Measurements from ENCODE around the gene MYO5B. TPM values are rescaled to one million over a fixed set of nuclear protein-coding genes. Genes with fewer than 3 reads are reported as not detected.

MYO5B gene
- polyA plus RNA-seq, 2 donors = 35.3 to 38.5 TPM

DNA sequence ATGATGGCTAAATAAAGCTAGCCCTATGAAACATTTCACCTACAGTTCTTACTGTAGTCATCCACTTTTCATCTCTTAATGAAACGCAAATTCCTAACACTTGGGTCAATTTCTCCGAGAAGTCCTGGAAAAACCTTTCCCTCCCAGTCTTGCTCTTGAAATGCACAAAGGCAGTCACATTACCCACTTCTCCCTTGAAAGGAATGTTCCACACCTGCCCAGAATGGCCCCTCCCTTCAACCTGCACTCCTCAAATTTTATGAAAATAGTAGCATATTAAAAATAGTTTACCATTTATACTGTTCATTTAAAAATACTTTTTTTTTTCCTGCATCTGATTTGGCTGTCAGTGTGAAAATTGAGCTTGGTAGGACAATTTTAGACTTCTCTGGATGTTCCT is 316.9 kb downstream of the MYO5B start:
- Histone ChIP-seq H3K9me3 (ENCODE audit: control insufficient read depth in 2 of 2, insufficient read depth in 1 of 2, low read depth in 1 of 2, low read length in 1 of 2) (no peaks in the 10 kb centered on the region), H3K27ac (ENCODE audit: low read depth in 2 of 2, low read length in 1 of 2) (no peak overlapping the region), H3K27me3 (ENCODE audit: control insufficient read depth in 1 of 2, insufficient read depth in 2 of 2, low read length in 2 of 2) (no peaks in the 10 kb centered on the region), H3K36me3 (ENCODE audit: control insufficient read depth in 2 of 2, insufficient read depth in 2 of 2, low read length in 1 of 2) (peaks cover 0 to 3% of the 10 kb centered on the region in 2 donors), H3K4me3 (ENCODE audit: low read depth in 1 of 2, low read length in 2 of 2) (no peak overlapping the region), H3K4me1 (ENCODE audit: control insufficient read depth in 2 of 2, insufficient read depth in 2 of 2, low read length in 1 of 2) (peaks cover 0 to 2% of the 10 kb centered on the region in 2 donors)
- WGBS, 2 donors = 88 to 97% methylated on average over 2 of the region's 2 CpGs

DNA sequence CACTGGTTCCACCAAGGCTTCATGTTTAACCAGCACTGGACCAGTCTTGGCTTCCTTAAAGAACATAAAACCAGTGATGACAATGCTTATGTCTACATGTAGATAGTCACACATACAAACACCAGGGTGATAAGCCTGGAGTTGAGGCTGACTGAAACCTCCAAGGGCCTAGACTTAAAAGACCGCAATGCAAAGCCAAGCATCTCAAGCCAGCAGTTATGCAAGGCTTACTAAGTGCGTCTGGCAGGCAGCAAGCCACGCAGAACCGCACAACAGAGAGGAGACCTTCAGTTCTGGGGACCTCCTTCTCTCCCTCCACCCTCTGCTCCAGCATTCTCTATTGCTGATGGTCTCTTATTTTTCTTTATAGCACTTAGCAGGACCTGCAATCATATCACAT is 318.4 kb downstream of the MYO5B start:
- Histone ChIP-seq H3K27ac (ENCODE audit: low read depth in 2 of 2, low read length in 1 of 2) (no peak overlapping the region), H3K4me1 (ENCODE audit: control insufficient read depth in 2 of 2, insufficient read depth in 2 of 2, low read length in 1 of 2) (peaks cover 0 to 2% of the 10 kb centered on the region in 2 donors), H3K27me3 (ENCODE audit: control insufficient read depth in 1 of 2, insufficient read depth in 2 of 2, low read length in 2 of 2) (no peaks in the 10 kb centered on the region), H3K36me3 (ENCODE audit: control insufficient read depth in 2 of 2, insufficient read depth in 2 of 2, low read length in 1 of 2) (peaks cover 0 to 3% of the 10 kb centered on the region in 2 donors), H3K4me3 (ENCODE audit: low read depth in 1 of 2, low read length in 2 of 2) (no peak overlapping the region), H3K9me3 (ENCODE audit: control insufficient read depth in 2 of 2, insufficient read depth in 1 of 2, low read depth in 1 of 2, low read length in 1 of 2) (no peaks in the 10 kb centered on the region)
- WGBS, 2 donors = 85 to 93% methylated on average over 4 of the region's 4 CpGs

DNA sequence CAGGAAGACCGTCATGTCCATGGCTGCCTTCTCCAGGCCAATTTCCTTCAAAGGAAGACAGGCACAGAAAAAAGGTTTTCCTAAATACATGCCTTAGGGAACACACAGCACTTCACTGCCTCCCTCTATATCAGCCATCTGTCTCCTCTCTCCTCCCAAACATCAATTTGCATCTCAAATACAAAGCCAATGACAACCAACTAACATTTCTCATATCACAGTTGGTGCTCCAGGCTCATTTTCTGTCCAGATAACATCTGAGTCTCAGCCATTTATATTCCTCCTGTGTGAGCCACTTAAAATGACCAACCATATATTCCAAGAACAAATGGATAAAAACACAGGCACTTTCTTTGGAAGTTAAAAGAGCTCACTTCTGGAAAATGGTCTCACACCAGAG is 319.2 kb downstream of the MYO5B start:
- Histone ChIP-seq H3K27me3 (ENCODE audit: control insufficient read depth in 1 of 2, insufficient read depth in 2 of 2, low read length in 2 of 2) (no peaks in the 10 kb centered on the region), H3K27ac (ENCODE audit: low read depth in 2 of 2, low read length in 1 of 2) (no peak overlapping the region), H3K36me3 (ENCODE audit: control insufficient read depth in 2 of 2, insufficient read depth in 2 of 2, low read length in 1 of 2) (peaks cover 0 to 3% of the 10 kb centered on the region in 2 donors), H3K4me1 (ENCODE audit: control insufficient read depth in 2 of 2, insufficient read depth in 2 of 2, low read length in 1 of 2) (peaks cover 0 to 2% of the 10 kb centered on the region in 2 donors), H3K9me3 (ENCODE audit: control insufficient read depth in 2 of 2, insufficient read depth in 1 of 2, low read depth in 1 of 2, low read length in 1 of 2) (no peaks in the 10 kb centered on the region), H3K4me3 (ENCODE audit: low read depth in 1 of 2, low read length in 2 of 2) (no peak overlapping the region)
- 68 to 92% methylated on average over 1 of the region's 1 CpG for WGBS, 2 donors

DNA sequence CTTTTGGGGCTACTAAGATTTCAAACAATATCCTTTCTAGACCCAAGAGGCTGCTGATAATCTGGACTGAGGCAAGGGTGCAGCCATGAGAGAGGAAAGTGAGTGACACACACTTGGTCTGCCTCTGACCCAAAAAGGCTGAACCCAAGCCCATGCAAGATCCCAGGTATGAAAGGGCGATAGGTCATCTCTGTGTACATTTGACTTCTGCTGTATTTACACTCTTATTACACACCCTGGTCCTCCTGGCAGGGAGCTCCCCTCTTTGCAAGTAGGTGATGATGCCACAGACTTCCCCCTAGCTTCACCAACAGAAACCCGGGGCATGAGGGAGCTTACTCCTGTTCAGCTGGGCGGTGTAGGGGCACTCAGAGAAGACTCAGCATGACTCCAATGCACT is 319.8 kb downstream of the MYO5B start:
- Histone ChIP-seq H3K9me3 (ENCODE audit: control insufficient read depth in 2 of 2, insufficient read depth in 1 of 2, low read depth in 1 of 2, low read length in 1 of 2) (no peaks in the 10 kb centered on the region), H3K36me3 (ENCODE audit: control insufficient read depth in 2 of 2, insufficient read depth in 2 of 2, low read length in 1 of 2) (peaks cover 0 to 3% of the 10 kb centered on the region in 2 donors), H3K4me1 (ENCODE audit: control insufficient read depth in 2 of 2, insufficient read depth in 2 of 2, low read length in 1 of 2) (peaks cover 0 to 2% of the 10 kb centered on the region in 2 donors), H3K27ac (ENCODE audit: low read depth in 2 of 2, low read length in 1 of 2) (no peak overlapping the region), H3K4me3 (ENCODE audit: low read depth in 1 of 2, low read length in 2 of 2) (no peak overlapping the region), H3K27me3 (ENCODE audit: control insufficient read depth in 1 of 2, insufficient read depth in 2 of 2, low read length in 2 of 2) (no peaks in the 10 kb centered on the region)
- 87 to 92% methylated on average over 3 of the region's 3 CpGs for WGBS, 2 donors

DNA sequence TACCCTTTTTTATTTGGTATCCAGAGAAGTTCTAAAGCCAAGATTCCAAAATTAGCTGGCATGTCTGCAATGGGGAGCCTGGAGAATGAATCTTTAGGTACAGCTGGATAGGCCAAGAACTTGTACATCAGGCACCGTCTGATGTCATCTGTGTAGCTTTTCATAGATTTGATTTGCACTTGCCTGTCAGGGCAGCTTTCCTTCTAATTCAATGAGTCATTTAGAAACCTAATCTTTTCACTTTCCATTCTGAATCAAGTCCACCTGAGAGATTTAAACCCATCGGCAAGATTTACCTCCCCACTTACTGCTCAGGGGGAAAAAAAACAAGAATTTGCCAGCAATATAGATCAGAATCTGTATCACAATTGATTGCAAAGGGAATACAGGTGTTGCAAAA is 320.7 kb downstream of the MYO5B start:
- H3K4me3 ChIP-seq (ENCODE audit: low read depth in 1 of 2, low read length in 2 of 2) = no peak overlapping the region
- H3K9me3 ChIP-seq (ENCODE audit: control insufficient read depth in 2 of 2, insufficient read depth in 1 of 2, low read depth in 1 of 2, low read length in 1 of 2) = no peaks in the 10 kb centered on the region
- H3K27ac ChIP-seq (ENCODE audit: low read depth in 2 of 2, low read length in 1 of 2) = no peak overlapping the region
- H3K36me3 ChIP-seq (ENCODE audit: control insufficient read depth in 2 of 2, insufficient read depth in 2 of 2, low read length in 1 of 2) = peaks cover 0 to 3% of the 10 kb centered on the region in 2 donors
- 42 to 61% methylated on average over 2 of the region's 2 CpGs for WGBS, 2 donors
- H3K27me3 ChIP-seq (ENCODE audit: control insufficient read depth in 1 of 2, insufficient read depth in 2 of 2, low read length in 2 of 2) = no peaks in the 10 kb centered on the region
- peaks cover 0 to 2% of the 10 kb centered on the region in 2 donors for H3K4me1 ChIP-seq (ENCODE audit: control insufficient read depth in 2 of 2, insufficient read depth in 2 of 2, low read length in 1 of 2)

DNA sequence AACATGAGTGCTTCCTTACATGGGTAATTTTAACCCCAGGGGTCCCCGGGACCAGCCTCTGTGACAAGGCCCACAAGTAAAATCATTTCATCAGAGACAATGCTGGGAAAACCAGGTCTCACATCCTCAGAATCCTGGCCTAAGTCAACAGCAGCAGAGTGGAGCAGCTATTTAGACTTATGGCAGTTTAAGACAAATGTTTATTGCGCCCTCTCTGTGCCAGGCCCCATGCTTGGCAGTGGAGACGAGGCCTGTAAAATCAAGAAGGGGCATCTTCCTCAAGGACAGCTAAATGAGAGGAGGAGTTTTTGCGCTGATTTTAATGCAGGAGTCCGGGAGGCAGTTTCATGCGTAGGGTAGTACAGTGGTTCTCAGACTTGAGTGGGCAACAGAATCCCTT is 325.6 kb downstream of the MYO5B start:
- Histone ChIP-seq H3K27me3 (ENCODE audit: control insufficient read depth in 1 of 2, insufficient read depth in 2 of 2, low read length in 2 of 2) (no peaks in the 10 kb centered on the region), H3K4me3 (ENCODE audit: low read depth in 1 of 2, low read length in 2 of 2) (no peak overlapping the region), H3K27ac (ENCODE audit: low read depth in 2 of 2, low read length in 1 of 2) (no peak overlapping the region), H3K4me1 (ENCODE audit: control insufficient read depth in 2 of 2, insufficient read depth in 2 of 2, low read length in 1 of 2) (peaks cover 0 to 13% of the 10 kb centered on the region in 2 donors), H3K9me3 (ENCODE audit: control insufficient read depth in 2 of 2, insufficient read depth in 1 of 2, low read depth in 1 of 2, low read length in 1 of 2) (no peaks in the 10 kb centered on the region), H3K36me3 (ENCODE audit: control insufficient read depth in 2 of 2, insufficient read depth in 2 of 2, low read length in 1 of 2) (no peaks in the 10 kb centered on the region)
- WGBS, 2 donors = 78 to 94% methylated on average over 6 of the region's 6 CpGs

DNA sequence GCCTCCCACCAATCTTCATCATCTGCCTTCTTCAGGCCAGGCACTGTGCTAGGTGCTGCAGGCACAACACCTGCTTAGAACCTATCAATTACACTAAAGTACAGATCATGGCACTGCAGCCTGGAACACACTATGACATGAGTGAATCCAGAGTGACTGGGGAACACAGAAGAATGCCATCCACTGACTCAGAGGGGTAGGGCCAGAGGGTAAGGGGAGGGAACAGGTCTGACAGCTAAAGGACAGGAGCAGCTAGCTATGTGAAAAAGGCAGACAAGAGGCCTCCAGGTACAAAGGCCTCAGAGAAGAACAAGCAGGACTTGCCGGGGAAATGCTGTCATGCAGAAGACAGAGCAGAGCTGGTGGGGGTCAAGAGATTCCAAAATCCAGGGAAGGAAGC is 328.3 kb downstream of the MYO5B start:
- WGBS, 2 donors = 56 to 82% methylated on average over 1 of the region's 1 CpG

DNA sequence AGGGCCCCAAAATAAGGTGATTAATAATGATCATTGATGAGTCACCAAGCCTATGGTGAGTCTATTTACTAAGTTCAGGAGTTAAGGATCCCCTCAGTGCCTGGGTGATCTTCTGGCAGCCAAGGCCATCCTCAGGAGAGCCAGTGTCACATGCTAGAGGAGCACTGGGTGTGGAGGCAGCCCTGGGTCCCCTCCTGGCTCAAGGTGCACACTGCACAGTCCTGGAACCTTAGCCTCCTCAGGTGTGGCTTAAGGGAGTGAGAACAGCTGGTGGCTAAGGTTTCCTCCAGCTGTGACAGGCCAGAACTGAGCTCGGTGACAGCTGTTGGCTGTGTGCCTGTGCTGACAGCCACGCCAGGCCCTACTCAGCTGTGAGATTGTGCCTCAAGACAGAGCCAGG is 329.5 kb downstream of the MYO5B start:
- Histone ChIP-seq H3K9me3 (ENCODE audit: control insufficient read depth in 2 of 2, insufficient read depth in 1 of 2, low read depth in 1 of 2, low read length in 1 of 2) (no peaks in the 10 kb centered on the region), H3K27me3 (ENCODE audit: control insufficient read depth in 1 of 2, insufficient read depth in 2 of 2, low read length in 2 of 2) (no peaks in the 10 kb centered on the region), H3K36me3 (ENCODE audit: control insufficient read depth in 2 of 2, insufficient read depth in 2 of 2, low read length in 1 of 2) (peaks cover 0 to 4% of the 10 kb centered on the region in 2 donors), H3K27ac (ENCODE audit: low read depth in 2 of 2, low read length in 1 of 2) (peak overlapping the region in 1 of 2 donors; percentile 80), H3K4me1 (ENCODE audit: control insufficient read depth in 2 of 2, insufficient read depth in 2 of 2, low read length in 1 of 2) (peaks cover 0 to 11% of the 10 kb centered on the region in 2 donors), H3K4me3 (ENCODE audit: low read depth in 1 of 2, low read length in 2 of 2) (no peak overlapping the region)
- 33 to 34% methylated on average over 2 of the region's 2 CpGs for WGBS, 2 donors

More for the DNA sequence above, 328.3 kb downstream of the MYO5B start:
- Histone ChIP-seq H3K27me3 (ENCODE audit: control insufficient read depth in 1 of 2, insufficient read depth in 2 of 2, low read length in 2 of 2) (no peaks in the 10 kb centered on the region), H3K27ac (ENCODE audit: low read depth in 2 of 2, low read length in 1 of 2) (peak overlapping the region; percentile 44 to 84), H3K36me3 (ENCODE audit: control insufficient read depth in 2 of 2, insufficient read depth in 2 of 2, low read length in 1 of 2) (peaks cover 0 to 4% of the 10 kb centered on the region in 2 donors), H3K4me3 (ENCODE audit: low read depth in 1 of 2, low read length in 2 of 2) (no peak overlapping the region), H3K4me1 (ENCODE audit: control insufficient read depth in 2 of 2, insufficient read depth in 2 of 2, low read length in 1 of 2) (peaks cover 0 to 11% of the 10 kb centered on the region in 2 donors), H3K9me3 (ENCODE audit: control insufficient read depth in 2 of 2, insufficient read depth in 1 of 2, low read depth in 1 of 2, low read length in 1 of 2) (no peaks in the 10 kb centered on the region)

DNA sequence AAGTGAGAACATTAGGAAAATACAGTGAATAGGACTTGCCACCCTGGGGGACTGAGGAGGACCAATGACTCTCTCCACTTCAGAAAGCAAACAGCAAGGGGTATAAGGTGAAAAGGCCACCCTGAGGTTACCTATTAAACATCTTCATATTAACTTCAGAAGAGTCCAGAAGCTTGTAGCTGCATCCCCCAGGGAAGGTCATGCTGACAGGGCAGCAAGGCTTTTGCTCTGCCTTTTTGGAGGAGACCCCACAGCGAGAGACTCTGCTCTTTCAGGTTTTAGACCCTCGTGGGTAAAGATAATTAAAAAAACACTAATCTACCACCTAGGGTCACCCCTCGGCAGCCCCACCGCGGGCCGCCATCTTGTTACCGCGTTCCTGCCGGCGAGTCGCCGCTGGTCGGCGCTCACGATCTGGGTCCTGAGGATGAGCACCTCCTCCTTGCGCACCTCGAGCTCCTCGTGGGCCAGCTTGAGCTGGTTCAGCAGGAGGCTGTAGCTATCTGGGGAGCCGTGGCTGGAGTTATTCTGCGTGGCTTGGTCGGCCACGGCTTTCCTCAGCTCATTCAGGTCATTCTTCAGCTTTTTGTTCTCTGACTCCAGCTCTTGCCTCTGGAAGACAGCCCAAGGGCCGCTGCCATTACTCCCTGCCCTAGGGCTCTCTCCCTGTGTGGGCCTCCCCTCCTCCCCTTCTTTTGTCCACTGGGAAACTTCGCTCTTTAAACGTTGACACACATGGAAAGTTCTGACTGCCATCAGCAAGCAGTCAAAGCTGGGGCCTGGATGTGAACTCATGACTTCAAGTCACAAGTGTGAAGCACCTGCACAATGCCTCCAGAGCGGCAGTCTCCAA is 331.0 kb downstream of the MYO5B start:
- peaks cover 0 to 4% of the 10 kb centered on the region in 2 donors for H3K36me3 ChIP-seq (ENCODE audit: control insufficient read depth in 2 of 2, insufficient read depth in 2 of 2, low read length in 1 of 2)
- H3K27me3 ChIP-seq (ENCODE audit: control insufficient read depth in 1 of 2, insufficient read depth in 2 of 2, low read length in 2 of 2) = no peaks in the 10 kb centered on the region
- peaks cover 0 to 11% of the 10 kb centered on the region in 2 donors for H3K4me1 ChIP-seq (ENCODE audit: control insufficient read depth in 2 of 2, insufficient read depth in 2 of 2, low read length in 1 of 2)
- no peaks in the 10 kb centered on the region for H3K9me3 ChIP-seq (ENCODE audit: control insufficient read depth in 2 of 2, insufficient read depth in 1 of 2, low read depth in 1 of 2, low read length in 1 of 2)
- H3K27ac ChIP-seq (ENCODE audit: low read depth in 2 of 2, low read length in 1 of 2) = no peak overlapping the region
- no peak overlapping the region for H3K4me3 ChIP-seq (ENCODE audit: low read depth in 1 of 2, low read length in 2 of 2)
- 86 to 90% methylated on average over 26 of the region's 26 CpGs for WGBS, 2 donors
